ENCODE measurements around the gene ANKRD40CL.

GRCh38 chr17:50749245-50749644 is 18.1 kb downstream of the ANKRD40CL start:
- TF ChIP-seq EZH2 (IDR thresholded peaks at IDR 0.05; ENCODE audit: insufficient read depth, poor library complexity, severe bottlenecking) (no peak), EZH2phosphoT487 (IDR thresholded peaks at IDR 0.05; ENCODE audit: insufficient read depth, low read depth) (no peak)
